Neural cell (in vitro differentiated cells): ENCODE measurements around the gene POMT2. TPM values are rescaled to one million over a fixed set of nuclear protein-coding genes. Genes with fewer than 3 reads are reported as not detected.

Experiments used
- H2AFZ ChIP-seq: fragments of 200-600, 300-800 bp; sonication (generic), shearing (Covaris generic); 2 replicates; pipeline ENCODE4 v1.6.0; 2014; ENCODE audit warnings: low read depth, mild to moderate bottlenecking, antibody characterized with exemption, low read length, moderate library complexity
- H3F3A ChIP-seq: fragments of 200-600 bp; shearing (Covaris generic); 2 replicates; pipeline ENCODE4 v1.6.1; 2016; ENCODE audit warnings: mild to moderate bottlenecking, moderate library complexity, mixed read lengths, antibody characterized with exemption, low read length; ENCODE audit not compliant: insufficient read depth, poor library complexity, severe bottlenecking
- H3K27ac ChIP-seq: fragments of 200-600, 300-800 bp; sonication (generic), shearing (Covaris generic); 2 replicates; pipeline ENCODE4 v1.5.1; 2014; ENCODE audit warnings: mild to moderate bottlenecking, low read length, moderate library complexity
- H3K27me3 ChIP-seq: fragments of 300-800, 200-600 bp; sonication (generic), shearing (Covaris generic); 2 replicates; pipeline ENCODE4 v1.6.0; 2014; ENCODE audit warnings: mild to moderate bottlenecking, low read depth, low read length, moderate library complexity; ENCODE audit not compliant: insufficient read depth
- H3K36me3 ChIP-seq: fragments of 300-800, 200-600 bp; sonication (generic), shearing (Covaris generic); 2 replicates; pipeline ENCODE4 v1.5.1; 2014; ENCODE audit warnings: mild to moderate bottlenecking, antibody characterized with exemption, low read length, moderate library complexity; ENCODE audit not compliant: insufficient read depth
- H3K4me2 ChIP-seq: fragments of 300-800, 200-600 bp; sonication (generic), shearing (Covaris generic); 2 replicates; pipeline ENCODE4 v1.6.0; 2014; ENCODE audit warnings: mild to moderate bottlenecking, low read length
- H3K4me3 ChIP-seq: fragments of 300-800, 200-600 bp; sonication (generic), shearing (Covaris generic); 2 replicates; pipeline ENCODE4 v1.5.1; 2014; ENCODE audit warnings: mild to moderate bottlenecking, low read length, moderate library complexity
- H3K79me2 ChIP-seq: fragments of 200-600 bp; shearing (Covaris generic); replicated peaks from 2 replicates; pipeline ENCODE4 v1.6.0; 2014; ENCODE audit warnings: mild to moderate bottlenecking, low read length, moderate library complexity; ENCODE audit not compliant: insufficient read depth
- H3K9ac ChIP-seq: fragments of 300-800, 200-600 bp; sonication (generic), shearing (Covaris generic); 2 replicates; pipeline ENCODE4 v1.6.1; 2016; ENCODE audit warnings: mild to moderate bottlenecking, low read length, mixed read lengths
- H3K9me2 ChIP-seq: fragments of 200-600 bp; shearing (Covaris generic); 2 replicates; pipeline ENCODE4 v1.6.1; 2016; ENCODE audit warnings: mild to moderate bottlenecking, low read length, mixed read lengths; ENCODE audit not compliant: insufficient read depth
- H3K9me3 ChIP-seq: fragments of 200-600, 300-800 bp; sonication (generic), shearing (Covaris generic); 2 replicates; pipeline ENCODE4 v1.6.1; 2016; ENCODE audit warnings: mild to moderate bottlenecking, mixed run types, low read length, moderate library complexity, mixed read lengths
- H4K20me1 ChIP-seq: fragments of 200-600 bp; shearing (Covaris generic); 2 replicates; pipeline ENCODE4 v1.6.1; 2016; ENCODE audit warnings: mild to moderate bottlenecking, mixed run types; ENCODE audit not compliant: insufficient read depth
- CTCF ChIP-seq: fragments of 450-650 bp; IDR thresholded peaks from 2 replicates; pipeline ENCODE4 v1.5.1; 2014; ENCODE audit warnings: antibody characterized with exemption, mild to moderate bottlenecking, moderate library complexity; ENCODE audit not compliant: poor library complexity, severe bottlenecking
- EP300 ChIP-seq: fragments of 450-650 bp; conservative IDR thresholded peaks from 2 replicates; pipeline ENCODE4 v1.6.1; 2014; ENCODE audit warnings: antibody characterized with exemption, mild to moderate bottlenecking, moderate library complexity; ENCODE audit not compliant: poor library complexity, severe bottlenecking
- EZH2 ChIP-seq: fragments of 200-600, 300-800 bp; shearing (Covaris generic), sonication (generic); IDR thresholded peaks from 2 replicates; pipeline ENCODE4 v1.6.1; 2014; ENCODE audit warnings: antibody characterized with exemption, low read length, borderline replicate concordance, mild to moderate bottlenecking; ENCODE audit not compliant: insufficient read depth, poor library complexity, severe bottlenecking
- MXI1 ChIP-seq: fragments of 450-650 bp; conservative IDR thresholded peaks from 2 replicates; pipeline ENCODE4 v1.6.1; 2014; ENCODE audit warnings: antibody characterized with exemption, mild to moderate bottlenecking; ENCODE audit not compliant: poor library complexity, severe bottlenecking
- POLR2AphosphoS5 ChIP-seq: IDR thresholded peaks from 2 replicates; pipeline ENCODE4 v1.6.1; 2012
- RAD21 ChIP-seq: fragments of 450-650 bp; conservative IDR thresholded peaks from 2 replicates; pipeline ENCODE4 v1.6.1; 2014; ENCODE audit warnings: antibody characterized with exemption, mild to moderate bottlenecking, moderate library complexity
- REST ChIP-seq: IDR thresholded peaks from 2 replicates; pipeline ENCODE4 v1.6.1; 2012; ENCODE audit warnings: borderline replicate concordance
- SMC3 ChIP-seq: fragments of 450-650 bp; conservative IDR thresholded peaks from 2 replicates; pipeline ENCODE4 v1.6.1; 2014; ENCODE audit warnings: antibody characterized with exemption, mild to moderate bottlenecking, moderate library complexity; ENCODE audit not compliant: poor library complexity
- TAF1 ChIP-seq: IDR thresholded peaks from 2 replicates; pipeline ENCODE4 v1.6.1; 2012; ENCODE audit warnings: low read depth
- polyA plus RNA-seq: library from polyadenylated mRNA; depleted of rRNA; stranded (reverse); fragments of >200 nt; gene quantifications from 2 replicates; pipeline ENCODE4 v1.2.3, GENCODE V29; 2014

Gene POMT2
- polyA plus RNA-seq, 1 donor from 2014 or later, result 9.6 TPM

- no peaks in the 10 kb centered on the region for H3K9me2 ChIP-seq
Observed at GRCh38 chr14:77364146-77364545, 43.5 kb upstream of the POMT2 start.

GRCh38 chr14:77359626-77360025 lies 38.9 kb upstream of the POMT2 start:
- H3K9ac ChIP-seq, result no peak overlapping the region
- H3K4me3 ChIP-seq, result no peak overlapping the region
- H3K27me3 ChIP-seq, result no peaks in the 10 kb centered on the region
- no peaks in the 10 kb centered on the region for H3F3A ChIP-seq
- H4K20me1 ChIP-seq, result no peaks in the 10 kb centered on the region
- no peak for TF ChIP-seq CTCF
- TF ChIP-seq RAD21, result no peak
- no peak overlapping the region for H2AFZ ChIP-seq
- peaks cover 6% of the 10 kb centered on the region for H3K79me2 ChIP-seq
- no peaks in the 10 kb centered on the region for H3K36me3 ChIP-seq
- no peaks in the 10 kb centered on the region for H3K9me2 ChIP-seq
- no peak overlapping the region for H3K4me2 ChIP-seq
- H3K9me3 ChIP-seq, result no peaks in the 10 kb centered on the region
- no peak overlapping the region for H3K27ac ChIP-seq

More at GRCh38 chr14:77364146-77364545, 43.5 kb upstream of the POMT2 start:
- no peaks in the 10 kb centered on the region for H3F3A ChIP-seq
- no peaks in the 10 kb centered on the region for H3K36me3 ChIP-seq
- H2AFZ ChIP-seq, result no peak overlapping the region
- no peak overlapping the region for H3K27ac ChIP-seq
- no peaks in the 10 kb centered on the region for H3K27me3 ChIP-seq
- H3K4me3 ChIP-seq, result no peak overlapping the region
- peaks cover 6% of the 10 kb centered on the region for H3K79me2 ChIP-seq
- TF ChIP-seq MXI1 (no peak), EP300 (no peak), REST (no peak), CTCF (no peak), TAF1 (no peak), SMC3 (no peak), EZH2 (no peak), RAD21 (no peak), POLR2AphosphoS5 (no peak)
- H3K9me3 ChIP-seq, result no peaks in the 10 kb centered on the region
- no peak overlapping the region for H3K4me2 ChIP-seq
- no peaks in the 10 kb centered on the region for H4K20me1 ChIP-seq
- H3K9ac ChIP-seq, result no peak overlapping the region
